HG03175 (cell line): ENCODE results near the gene SORBS1.

Experiments used
- ATAC-seq: cut with Tn5 transposase; IDR thresholded peaks from one replicate; pipeline ENCODE4 v1.9.1; 2021; ENCODE audit warnings: mild to moderate bottlenecking, moderate library complexity; ENCODE audit not compliant: unreplicated experiment

The SORBS1 gene

DNA sequence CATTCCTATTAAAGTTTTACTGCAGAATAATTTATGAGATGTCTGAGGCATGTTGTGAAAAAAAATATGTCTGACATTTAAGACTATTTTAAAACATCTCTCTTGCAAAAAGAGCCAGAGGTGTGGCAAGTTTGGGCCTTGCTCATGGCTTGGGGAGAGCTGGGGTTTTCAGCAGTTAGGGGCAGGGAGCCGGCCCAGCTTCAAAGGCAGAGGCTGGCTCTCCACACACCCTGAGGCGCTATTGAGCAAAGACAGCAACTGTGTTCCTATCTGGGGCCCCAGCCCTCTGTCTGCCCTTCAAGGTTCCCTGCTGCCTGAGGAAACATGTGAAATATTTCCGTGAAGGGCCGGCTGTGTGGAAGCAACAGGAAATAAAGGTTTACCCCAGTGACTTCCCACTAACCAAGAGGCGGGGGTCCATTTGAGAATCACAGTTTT lies 94.0 kb downstream of the SORBS1 start:
- ATAC-seq = no peak

DNA sequence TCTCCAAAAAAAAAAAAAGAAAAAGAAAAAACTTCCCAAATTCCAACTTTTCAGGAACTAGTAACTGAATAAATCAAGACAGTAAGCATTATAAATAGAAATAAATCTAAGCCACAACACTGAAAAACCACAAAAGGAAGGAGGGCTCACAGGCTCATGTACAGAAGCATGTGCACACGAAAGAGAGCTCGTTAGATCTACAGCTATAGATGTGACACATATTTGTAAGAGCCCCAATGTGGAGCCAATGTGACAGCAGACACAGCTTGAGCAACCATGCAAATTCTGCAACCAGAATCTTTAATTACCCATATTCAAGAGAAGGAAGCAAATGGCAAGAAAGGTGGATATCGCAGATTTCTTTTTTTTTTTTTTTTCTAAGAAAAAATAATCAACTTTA lies 94.7 kb downstream of the SORBS1 start:
- ATAC-seq = no peak

GRCh38 chr10:95464280-95464679 lies 96.9 kb downstream of the SORBS1 start:
- ATAC-seq = no peak

- ATAC-seq = no peak
These were observed 98.2 kb downstream of the SORBS1 start for GRCh38 chr10:95462740-95463667.

DNA sequence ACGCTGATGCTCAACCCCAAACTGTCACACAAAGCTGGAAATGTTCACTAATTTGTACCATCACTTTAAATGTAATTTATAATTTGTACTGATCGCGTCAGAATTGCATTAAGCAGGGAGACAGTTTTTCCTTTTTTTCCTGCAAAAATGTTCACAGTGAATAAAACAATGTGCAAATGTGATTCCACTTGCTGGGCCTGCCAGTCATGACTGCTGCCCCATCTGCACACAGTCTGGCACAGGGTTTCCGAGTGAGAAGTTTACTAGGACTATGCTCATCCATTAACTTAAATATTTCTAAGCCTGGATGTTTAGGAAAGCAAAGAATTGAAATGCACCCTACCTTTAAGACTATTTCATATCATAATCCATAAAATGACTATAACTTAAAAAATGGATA lies 99.6 kb downstream of the SORBS1 start:
- ATAC-seq = no peak

- ATAC-seq = no peak
These were observed 101.6 kb downstream of the SORBS1 start for GRCh38 chr10:95459446-95460045.

DNA sequence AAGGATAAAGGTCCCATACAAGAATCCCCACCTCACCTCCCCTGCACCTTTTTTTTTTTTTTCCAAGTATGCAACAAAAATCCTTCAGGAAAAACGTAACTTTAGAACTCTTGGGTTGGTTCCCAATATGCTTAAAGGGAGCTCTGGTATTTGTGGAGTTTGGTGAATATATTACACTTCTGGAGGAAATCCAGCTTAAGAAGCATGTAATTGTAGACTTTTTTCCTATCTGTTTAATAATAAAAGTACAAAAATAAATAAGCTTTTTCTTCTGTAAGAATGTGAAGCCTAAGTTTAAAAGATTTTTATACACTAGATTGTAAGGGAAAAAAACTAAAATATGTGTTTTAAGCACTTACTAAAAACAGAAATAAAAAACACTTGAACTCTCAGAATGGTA lies 102.3 kb downstream of the SORBS1 start:
- ATAC-seq = no peak

GRCh38 chr10:95458014-95458413 lies 103.2 kb downstream of the SORBS1 start:
- ATAC-seq = no peak

DNA sequence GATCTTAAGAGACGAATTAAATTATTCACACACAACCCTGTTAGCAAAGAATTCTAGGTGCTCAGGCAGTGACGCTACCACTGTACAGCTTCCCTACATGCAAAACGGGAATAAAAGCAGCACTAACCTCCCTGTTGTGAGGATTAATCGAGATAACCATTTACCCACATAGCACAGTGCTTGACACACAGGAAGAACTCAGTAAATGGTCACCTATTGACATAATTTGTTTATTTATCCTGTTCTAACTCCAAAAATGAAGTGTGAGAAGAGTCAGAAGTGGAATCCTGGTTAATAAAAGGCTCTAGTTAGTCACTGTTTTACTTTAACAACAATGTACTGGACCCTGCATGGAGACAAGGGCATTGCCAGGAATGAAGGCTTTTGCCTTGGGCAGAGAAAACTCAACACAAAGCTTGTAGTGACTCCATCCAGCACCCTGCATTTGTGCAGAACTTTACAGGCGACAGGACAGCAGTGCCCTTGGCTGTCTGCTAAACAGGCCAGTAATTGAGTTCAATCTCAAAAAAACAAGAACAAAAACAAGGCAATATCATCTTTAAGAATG lies 103.8 kb downstream of the SORBS1 start:
- no peak for ATAC-seq

DNA sequence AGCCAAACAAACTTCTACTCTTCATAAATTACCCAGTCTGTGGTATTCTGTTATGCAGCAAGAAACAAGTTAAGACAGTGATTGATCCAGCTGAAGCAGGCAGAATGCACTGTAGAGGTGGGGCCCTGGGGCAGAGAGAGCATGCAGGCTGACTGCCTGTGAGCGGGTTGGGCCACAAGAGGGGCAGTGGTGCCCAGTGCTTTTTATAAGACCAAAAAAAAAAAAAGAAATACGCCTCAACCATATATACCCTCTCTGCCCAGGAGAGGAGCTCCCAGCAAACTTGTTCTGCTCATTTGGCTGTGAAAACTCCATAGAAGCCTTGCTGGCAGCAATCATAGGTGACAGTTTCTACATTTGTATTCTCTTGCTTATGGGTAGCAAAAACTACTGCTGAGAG lies 104.7 kb downstream of the SORBS1 start:
- ATAC-seq = no peak

GRCh38 chr10:95454940-95455339 lies 106.2 kb downstream of the SORBS1 start:
- ATAC-seq = no peak

DNA sequence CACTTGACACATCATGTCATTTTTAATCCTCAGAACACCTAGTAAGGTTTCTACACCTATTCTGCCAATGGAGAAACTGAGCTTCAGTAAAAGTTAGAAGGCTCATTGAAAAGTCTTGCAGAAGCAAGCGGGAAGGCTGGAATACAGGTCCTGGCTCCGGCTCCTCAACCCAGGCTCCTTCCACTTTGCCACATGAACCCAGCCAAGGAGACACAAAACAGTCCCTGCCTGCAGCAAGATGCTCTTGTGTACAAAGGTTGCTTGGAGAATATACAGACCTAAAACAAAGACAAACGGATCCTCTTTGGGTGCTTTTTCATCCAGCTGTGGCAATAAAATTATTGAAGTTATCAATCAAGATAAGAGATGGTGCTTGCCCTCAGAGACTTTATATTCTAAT lies 106.8 kb downstream of the SORBS1 start:
- no peak for ATAC-seq

GRCh38 chr10:95451568-95452524 lies 109.3 kb downstream of the SORBS1 start:
- no peak for ATAC-seq

GRCh38 chr10:95451150-95451549 lies 110.0 kb downstream of the SORBS1 start:
- no peak for ATAC-seq

DNA sequence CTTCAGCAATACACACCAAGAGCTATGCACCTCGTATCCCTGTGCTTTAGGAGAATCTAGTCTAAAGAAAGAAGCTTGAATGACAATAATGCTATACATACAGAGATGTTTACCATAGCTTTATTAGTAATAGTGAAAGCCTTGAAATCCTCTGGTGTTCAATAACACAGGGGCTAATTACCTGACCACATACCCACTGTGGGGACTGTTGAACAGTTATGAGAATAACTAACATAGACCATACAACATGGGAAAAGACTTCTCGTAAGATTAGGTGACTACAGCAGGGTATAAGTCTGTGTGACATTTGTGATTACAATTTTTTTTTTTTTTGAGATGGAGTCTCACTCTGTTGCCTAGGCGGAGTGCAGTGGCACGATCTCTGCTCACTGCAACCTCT lies 111.0 kb downstream of the SORBS1 start:
- no peak for ATAC-seq

GRCh38 chr10:95447685-95448084 lies 113.5 kb downstream of the SORBS1 start:
- ATAC-seq = no peak

- ATAC-seq = peak; percentile 57
These were observed 115.2 kb downstream of the SORBS1 start for GRCh38 chr10:95445837-95446486.

GRCh38 chr10:95445223-95445836 lies 115.8 kb downstream of the SORBS1 start:
- no peak for ATAC-seq

DNA sequence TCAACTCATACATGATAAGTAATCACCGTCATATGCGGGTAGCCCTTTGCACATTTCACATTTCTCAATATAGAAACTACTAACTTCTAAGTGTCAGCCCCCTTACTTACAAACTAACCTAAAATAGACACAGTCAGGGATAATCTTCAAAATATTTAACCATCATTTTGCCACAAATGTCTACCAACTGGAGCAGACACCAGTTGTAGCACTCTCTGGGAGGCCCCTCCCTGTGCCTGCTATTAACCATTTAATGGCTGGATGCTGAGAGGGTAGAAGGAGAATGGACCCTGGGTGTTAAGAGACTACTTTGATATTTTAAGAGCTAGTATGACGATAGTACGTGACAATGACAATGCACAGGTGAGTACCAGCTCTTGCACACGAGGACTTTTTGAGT lies 116.4 kb downstream of the SORBS1 start:
- ATAC-seq = no peak

DNA sequence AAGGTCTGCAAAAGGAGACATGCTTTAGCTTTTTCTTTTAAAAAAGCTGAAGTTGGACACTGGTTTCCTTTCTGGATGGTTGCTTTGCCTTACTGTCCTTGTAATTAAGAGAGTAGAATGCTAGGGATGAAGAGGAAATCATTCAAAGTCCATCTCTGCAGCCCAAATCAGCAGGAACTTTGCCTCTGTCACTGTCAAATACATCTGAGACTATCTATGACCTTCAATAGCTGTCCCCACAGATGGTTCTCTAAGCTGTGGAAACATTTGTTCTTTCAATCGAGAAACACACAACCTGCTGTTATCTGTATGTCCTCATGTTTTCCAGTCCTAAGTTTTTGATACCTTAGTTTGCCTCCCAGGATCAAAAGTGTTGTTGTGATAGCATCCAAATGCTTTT lies 117.5 kb downstream of the SORBS1 start:
- ATAC-seq = no peak
